ENCODE measurements around the gene ARRB2. TPM values are rescaled to one million over a fixed set of nuclear protein-coding genes. Genes with fewer than 3 reads are reported as not detected.

Gene ARRB2
- total RNA-seq, 1 experiment from 2014 or later, result 4.1 TPM

GRCh38 chr17:4725646-4726310 is 15.3 kb downstream of the ARRB2 start:
- DNase-seq (ENCODE audit: low spot score), result no peak

- no peak for DNase-seq (ENCODE audit: low spot score)
These were observed 17.7 kb downstream of the ARRB2 start for GRCh38 chr17:4728124-4728523.

GRCh38 chr17:4733073-4733531 is 22.7 kb downstream of the ARRB2 start:
- no peak for DNase-seq (ENCODE audit: low spot score)

GRCh38 chr17:4734857-4735475 is 24.5 kb downstream of the ARRB2 start:
- DNase-seq (ENCODE audit: low spot score), result no peak

- no peak for DNase-seq (ENCODE audit: low spot score)
These were observed 25.6 kb downstream of the ARRB2 start for GRCh38 chr17:4735876-4736651.

GRCh38 chr17:4738136-4739121 is 28.0 kb downstream of the ARRB2 start:
- no peak for DNase-seq (ENCODE audit: low spot score)

GRCh38 chr17:4739122-4740024 is 28.9 kb downstream of the ARRB2 start, which contains the start of the genes CXCL16 and ZMYND15:
CXCL16 (minus strand) TSS chr17:4739928; CDS start chr17:4739339, 589 bp downstream.
ZMYND15 (plus strand) TSS chr17:4739833; CDS start chr17:4740549, 716 bp downstream.
- DNase-seq (ENCODE audit: low spot score), result no peak

- no peak for DNase-seq (ENCODE audit: low spot score)
These were observed 29.6 kb downstream of the ARRB2 start for GRCh38 chr17:4740025-4740351.

GRCh38 chr17:4740584-4740983 is 30.2 kb downstream of the ARRB2 start:
- no peak for DNase-seq (ENCODE audit: low spot score)

- DNase-seq (ENCODE audit: low spot score), result no peak
These were observed 31.1 kb downstream of the ARRB2 start for GRCh38 chr17:4741544-4741943.

- DNase-seq (ENCODE audit: low spot score), result no peak
These were observed 31.7 kb downstream of the ARRB2 start for GRCh38 chr17:4742133-4742532.

- DNase-seq (ENCODE audit: low spot score), result no peak
These were observed 32.2 kb downstream of the ARRB2 start for GRCh38 chr17:4742629-4743028.

GRCh38 chr17:4743216-4743615 is 32.8 kb downstream of the ARRB2 start:
- no peak for DNase-seq (ENCODE audit: low spot score)

GRCh38 chr17:4743898-4744297 is 33.5 kb downstream of the ARRB2 start:
- DNase-seq (ENCODE audit: low spot score), result no peak

GRCh38 chr17:4744999-4745969 is 34.9 kb downstream of the ARRB2 start:
- DNase-seq (ENCODE audit: low spot score), result no peak

- DNase-seq (ENCODE audit: low spot score), result no peak
These were observed 37.4 kb downstream of the ARRB2 start for GRCh38 chr17:4747847-4748246.

GRCh38 chr17:4748686-4749085 is 38.3 kb downstream of the ARRB2 start:
- DNase-seq (ENCODE audit: low spot score), result no peak

- DNase-seq (ENCODE audit: low spot score), result no peak
These were observed 40.2 kb downstream of the ARRB2 start for GRCh38 chr17:4750606-4751005.

- no peak for DNase-seq (ENCODE audit: low spot score)
These were observed 41.5 kb downstream of the ARRB2 start for GRCh38 chr17:4751932-4752331.
